GM19395 (cell line): ENCODE data around the gene PCP4L1.
A peak's percentile ranks its signal among the peaks of the same experiment; 100 is the strongest.
"Not testable (repeated sequence)": the region's sequence is repeated elsewhere in the genome, so short reads cannot be mapped to it uniquely, and the experiment has no call there.

Experiments
- ATAC-seq: cut with Tn5 transposase; IDR thresholded peaks from one replicate; pipeline ENCODE4 v1.9.1; 2021; ENCODE audit warnings: mild to moderate bottlenecking, moderate library complexity; ENCODE audit not compliant: unreplicated experiment

PCP4L1 gene

DNA sequence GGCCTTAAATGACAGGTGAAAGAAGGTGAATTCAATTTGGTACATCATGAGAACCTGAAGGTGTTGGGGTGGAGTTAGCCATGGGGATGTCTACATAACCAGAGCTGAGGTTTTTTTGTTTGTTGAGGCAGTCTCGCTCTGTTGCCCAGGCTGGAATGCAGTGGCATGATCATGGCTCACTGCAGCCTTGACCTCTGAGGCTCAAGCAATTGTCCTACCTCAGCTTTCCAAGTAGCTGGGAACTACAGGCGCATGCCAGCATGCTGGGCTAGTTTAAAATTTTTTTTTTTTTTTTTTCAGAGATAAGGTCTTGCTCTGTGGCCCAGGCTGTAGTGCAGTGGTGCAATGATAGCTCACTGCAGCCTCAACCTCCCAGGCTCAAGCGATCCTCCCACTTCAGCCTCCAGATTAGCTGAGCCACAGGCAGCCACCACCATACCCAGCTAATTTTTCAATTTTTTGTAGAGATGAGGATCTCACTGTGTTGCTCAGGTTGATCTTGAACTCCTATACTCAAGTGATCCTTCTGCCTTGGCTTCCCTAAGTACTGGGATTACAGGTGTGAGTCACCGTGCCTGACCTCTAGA is 53.1 kb downstream of the PCP4L1 start:
- ATAC-seq, result no peak

DNA sequence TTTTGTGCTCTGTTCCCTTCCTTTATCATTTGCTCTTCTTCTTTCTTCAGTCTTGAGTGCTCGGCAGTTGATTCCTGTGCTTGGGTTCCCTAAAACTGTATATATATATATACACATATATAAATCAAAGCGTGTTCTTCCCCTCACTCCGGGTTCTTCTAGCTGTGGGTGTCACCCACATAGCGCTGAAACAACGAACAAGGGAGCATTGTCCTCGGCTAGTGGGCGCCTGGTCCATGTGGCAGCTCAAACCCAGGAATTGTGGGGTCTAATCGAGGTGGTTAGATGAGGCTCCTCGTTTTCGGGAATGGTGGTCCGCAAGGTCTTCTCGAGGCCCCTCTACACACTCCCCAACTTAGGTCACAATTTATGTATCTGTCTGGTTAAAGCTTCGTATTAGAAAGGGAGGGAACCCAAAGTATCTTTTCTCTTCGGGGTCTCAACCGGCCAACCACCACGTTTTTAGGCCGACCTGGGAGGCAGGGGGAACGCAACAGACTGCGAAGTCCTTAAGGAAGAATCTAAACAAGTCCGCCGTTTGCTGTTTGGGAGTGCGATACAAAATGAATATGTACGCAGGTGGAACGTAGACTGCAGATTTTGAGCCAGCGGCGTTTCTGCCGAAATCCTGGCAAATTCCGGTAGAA is 55.1 kb downstream of the PCP4L1 start:
- no peak for ATAC-seq

DNA sequence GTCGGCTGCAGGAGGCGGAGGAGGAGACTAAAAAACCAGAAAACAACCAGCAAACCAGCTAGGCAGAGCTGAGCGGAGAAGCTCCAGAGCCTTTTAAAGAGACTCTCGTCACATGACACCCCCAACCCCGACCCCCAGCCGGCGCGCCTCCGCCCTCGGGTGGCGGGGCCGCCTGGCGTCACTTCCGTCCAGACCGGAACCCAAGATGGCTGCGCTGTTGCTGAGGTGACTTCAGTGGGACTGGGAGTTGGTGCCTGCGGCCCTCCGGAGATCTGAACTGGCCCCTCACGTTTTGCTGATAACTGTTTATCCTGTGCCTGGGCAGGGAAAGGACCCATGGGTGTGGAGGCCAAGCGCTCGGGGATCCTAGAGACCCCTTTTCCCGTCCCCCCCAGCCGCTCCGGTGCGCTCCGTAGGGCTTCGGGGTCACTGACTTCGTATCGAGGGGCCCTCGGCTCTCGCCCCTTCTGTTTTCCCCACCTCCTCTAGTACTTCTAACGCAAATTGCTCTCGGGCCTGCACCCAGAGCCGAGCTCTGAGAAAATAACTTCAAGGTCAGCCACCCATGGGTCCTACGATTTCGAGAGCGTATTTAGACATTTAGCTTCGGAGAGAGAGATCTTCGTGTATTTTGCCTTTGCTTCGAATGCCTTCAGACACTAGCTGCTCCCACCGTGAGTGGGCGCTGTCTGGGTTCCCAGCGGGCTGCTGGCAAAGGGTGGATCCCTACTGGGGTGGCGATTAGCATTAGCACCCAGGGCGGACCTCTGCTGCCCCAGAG is 55.8 kb downstream of the PCP4L1 start, which contains the start of gene SDHC:
Gene SDHC (plus strand): TSS at position 181 of the 781 bp plus-strand sequence. CDS start 25 bp downstream, at position 206.
- peak; percentile 95 for ATAC-seq

DNA sequence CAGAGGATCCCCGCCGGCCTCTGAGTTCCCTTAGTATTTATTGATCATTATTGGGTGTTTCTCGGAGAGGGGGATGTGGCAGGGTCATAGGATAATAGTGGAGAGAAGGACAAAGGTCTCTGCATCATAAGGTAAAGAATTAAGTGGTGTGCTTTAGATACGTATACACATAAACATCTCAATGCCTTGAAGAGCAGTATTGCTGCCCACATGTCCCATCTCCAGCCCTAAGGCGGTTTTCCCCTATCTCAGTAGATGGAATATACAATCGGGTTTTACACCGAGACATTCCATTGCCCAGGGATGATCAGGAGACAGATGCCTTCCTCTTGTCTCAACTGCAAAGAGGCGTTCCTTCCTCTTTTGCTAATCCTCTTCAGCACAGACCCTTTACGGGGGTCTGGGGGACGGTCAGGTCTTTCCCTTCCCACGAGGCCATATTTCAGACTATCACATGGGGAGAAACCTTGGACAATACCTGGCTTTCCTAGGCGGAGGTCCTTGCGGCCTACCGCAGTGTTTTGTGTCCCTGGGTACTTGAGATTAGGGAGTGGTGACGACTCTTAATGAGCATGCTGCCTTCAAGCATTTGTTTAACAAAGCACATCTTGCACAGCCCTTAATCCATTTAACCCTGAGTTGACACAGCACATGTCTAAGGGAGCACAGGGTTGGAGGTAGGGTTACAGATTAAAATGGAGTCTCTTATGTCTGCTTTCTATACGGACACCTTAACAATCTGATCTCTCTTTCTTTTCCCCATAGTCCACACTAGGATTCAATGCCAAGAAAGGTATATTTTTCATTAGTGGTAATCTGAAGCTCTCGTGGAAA is 57.5 kb downstream of the PCP4L1 start:
- not testable (repeated sequence) for ATAC-seq

DNA sequence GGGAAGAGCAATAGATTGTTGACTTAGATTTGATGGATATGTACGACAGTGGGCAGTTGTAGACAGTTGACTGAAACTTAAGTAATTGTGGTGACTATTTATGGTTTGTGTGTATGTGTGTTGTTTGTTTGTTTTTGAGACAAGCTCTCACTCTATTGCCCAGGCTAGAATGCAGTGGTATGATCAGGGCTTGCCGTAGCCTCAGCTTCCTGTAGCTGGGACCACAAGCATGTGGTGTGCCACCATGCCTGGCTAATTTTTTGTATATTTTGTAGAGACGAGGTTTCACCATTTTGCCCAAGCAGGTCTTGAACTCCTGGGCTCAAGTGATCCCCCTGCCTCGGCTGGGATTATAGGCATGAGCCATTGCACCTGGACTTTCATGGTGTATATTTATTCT is 65.5 kb downstream of the PCP4L1 start:
- ATAC-seq, result no peak

DNA sequence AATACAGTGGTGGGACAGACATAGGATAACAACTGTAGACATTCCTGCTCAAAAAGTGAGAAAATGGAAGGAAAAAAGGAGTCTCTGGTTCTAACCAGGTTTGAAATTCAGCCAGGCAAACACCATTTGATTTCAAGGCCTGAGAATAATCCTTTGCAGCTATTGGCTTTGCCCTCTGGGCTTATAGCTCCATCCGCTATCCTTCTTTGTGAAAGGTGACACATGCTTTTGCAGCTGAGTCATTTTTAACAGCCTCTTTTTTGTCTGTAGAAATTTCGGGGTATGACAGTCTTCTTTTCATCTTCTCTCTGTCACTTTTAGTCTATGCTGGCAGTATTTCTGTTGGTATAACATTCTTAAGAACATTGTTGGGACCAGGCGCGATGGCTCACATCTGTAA is 71.8 kb downstream of the PCP4L1 start:
- ATAC-seq, result no peak

DNA sequence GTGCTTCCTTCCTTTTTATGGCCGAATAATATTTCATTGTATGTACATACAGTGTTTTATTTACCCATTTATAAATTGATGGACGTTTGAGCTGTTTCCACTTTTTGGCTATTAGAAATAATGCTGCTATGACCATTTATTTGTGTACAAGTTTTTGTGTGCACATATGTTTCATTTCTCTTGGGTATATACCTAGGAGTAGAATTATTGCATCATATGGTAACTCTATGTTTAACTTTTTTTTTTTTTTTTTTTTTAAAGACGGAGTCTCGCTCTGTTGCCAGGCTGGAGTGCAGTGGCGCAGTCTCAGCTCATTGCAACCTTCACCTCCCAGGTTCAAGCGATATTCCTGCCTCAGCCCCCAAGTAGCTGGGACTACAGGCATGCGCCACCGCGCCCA is 74.6 kb downstream of the PCP4L1 start:
- no peak for ATAC-seq
